ENCODE results near the gene WDR44.
A peak's percentile ranks its signal among the peaks of the same experiment; 100 is the strongest.

WDR44 gene

DNA sequence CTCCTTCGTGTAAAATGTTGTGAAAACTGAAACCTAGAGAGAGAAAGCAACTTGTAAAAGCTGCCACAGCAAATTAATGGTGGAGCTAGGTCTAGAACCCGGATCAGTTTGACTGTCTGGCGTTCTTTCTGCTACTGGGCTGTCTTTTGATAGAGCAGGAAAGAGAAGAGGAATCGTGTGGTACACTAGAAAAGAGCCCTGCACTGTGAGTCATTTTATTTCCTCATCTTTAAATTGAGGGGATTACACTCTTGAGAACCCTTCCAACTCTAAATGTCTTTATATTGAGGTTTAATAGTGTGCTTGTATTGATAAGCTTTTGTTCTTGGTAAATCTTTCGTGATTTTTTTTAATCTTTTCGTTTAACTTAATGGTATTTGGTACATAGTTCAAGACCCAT lies 4.3 kb downstream of the WDR44 start:
- TF ChIP-seq, protein P1, sequence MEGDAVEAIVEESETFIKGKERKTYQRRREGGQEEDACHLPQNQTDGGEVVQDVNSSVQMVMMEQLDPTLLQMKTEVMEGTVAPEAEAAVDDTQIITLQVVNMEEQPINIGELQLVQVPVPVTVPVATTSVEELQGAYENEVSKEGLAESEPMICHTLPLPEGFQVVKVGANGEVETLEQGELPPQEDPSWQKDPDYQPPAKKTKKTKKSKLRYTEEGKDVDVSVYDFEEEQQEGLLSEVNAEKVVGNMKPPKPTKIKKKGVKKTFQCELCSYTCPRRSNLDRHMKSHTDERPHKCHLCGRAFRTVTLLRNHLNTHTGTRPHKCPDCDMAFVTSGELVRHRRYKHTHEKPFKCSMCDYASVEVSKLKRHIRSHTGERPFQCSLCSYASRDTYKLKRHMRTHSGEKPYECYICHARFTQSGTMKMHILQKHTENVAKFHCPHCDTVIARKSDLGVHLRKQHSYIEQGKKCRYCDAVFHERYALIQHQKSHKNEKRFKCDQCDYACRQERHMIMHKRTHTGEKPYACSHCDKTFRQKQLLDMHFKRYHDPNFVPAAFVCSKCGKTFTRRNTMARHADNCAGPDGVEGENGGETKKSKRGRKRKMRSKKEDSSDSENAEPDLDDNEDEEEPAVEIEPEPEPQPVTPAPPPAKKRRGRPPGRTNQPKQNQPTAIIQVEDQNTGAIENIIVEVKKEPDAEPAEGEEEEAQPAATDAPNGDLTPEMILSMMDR (conservative IDR thresholded peaks at IDR 0.05; ENCODE audit: low read length) = no peak
- DNase-seq (ENCODE audit: low read depth) = peak; percentile 24
- H3K4me3 ChIP-seq (ENCODE audit: low read length) = peak overlapping the region; percentile 33

DNA sequence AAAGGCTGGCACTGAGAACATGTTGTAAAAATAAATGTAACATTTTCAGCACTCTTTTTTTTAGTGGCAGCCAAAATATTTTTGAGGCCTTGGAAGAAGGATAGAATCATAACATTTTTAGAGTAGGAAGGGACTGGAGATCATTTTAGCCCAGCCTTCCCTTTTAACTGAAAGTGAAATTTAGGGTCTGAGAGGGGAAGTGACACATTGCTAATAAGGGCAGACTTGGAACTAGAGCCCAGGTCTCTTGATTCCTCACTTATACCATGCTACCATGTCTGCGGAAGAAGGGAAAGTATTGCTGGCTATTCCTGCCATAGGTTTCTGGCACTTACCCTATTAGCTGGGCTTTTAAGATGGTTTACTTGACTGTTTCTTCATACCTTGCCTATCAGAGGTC lies 4.8 kb downstream of the WDR44 start:
- H3K4me3 ChIP-seq (ENCODE audit: low read length) = no peak overlapping the region
- TF ChIP-seq, protein P1 (conservative IDR thresholded peaks at IDR 0.05; ENCODE audit: low read length) = no peak
- no peak for DNase-seq (ENCODE audit: low read depth)

DNA sequence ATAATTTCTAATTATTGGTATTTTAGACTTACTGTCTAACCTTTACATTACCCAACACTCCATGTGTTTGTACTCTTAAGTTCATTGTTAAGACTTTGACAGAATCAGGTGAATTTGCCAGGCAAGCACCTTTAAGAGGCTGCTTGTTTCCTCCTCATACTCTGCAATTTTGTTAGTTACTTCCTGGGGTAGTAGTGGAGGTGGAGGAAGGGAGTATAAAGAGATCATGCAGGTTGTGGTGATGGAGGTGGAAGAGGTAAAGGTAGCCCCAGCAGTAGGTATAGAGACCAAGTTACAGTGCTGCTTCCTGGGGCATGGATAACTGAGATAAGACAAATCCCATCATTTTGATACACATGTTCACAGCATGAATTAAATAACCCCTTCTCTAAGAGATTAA lies 6.7 kb downstream of the WDR44 start:
- TF ChIP-seq, protein P1 (conservative IDR thresholded peaks at IDR 0.05; ENCODE audit: low read length) = no peak
- DNase-seq (ENCODE audit: low read depth) = no peak
- H3K4me3 ChIP-seq (ENCODE audit: low read length) = no peak overlapping the region

DNA sequence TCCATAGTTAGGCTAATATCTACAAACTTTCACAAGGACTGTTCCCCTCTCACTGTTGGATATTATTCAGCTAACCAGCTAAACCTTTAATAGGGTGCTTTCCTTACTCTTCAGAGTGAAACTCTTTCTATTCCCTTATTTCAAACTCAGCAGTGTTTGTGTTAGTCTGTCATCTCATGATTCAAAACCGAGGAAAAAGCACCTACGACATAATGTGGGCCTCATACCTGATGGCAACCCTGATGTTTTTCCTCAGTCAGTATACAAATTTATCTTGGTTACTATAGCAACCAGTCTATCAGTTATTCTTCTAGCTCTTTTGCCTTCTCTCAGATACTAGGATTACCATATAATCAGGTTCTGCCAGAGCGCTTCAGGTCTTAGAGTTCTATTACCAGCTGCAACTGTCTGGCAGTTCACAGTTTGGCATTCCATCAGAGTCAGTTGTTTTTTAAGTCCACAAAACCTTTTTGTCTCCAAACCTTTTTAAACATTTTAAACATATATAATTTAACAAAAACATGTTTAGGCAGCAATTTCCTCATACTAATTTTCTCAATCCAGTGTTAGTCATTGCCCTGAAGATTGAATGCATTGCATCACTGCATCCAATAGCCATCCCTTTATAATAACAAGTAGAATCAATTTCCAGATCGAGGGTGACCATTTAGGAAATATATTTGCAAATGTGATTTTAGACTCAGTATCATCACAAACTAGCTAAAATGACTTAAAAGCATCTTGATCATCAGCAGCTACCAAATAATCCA lies 7.4 kb downstream of the WDR44 start:
- no peak overlapping the region for H3K4me3 ChIP-seq (ENCODE audit: low read length)
- DNase-seq (ENCODE audit: low read depth) = no peak
- TF ChIP-seq, protein P1 (conservative IDR thresholded peaks at IDR 0.05; ENCODE audit: low read length) = no peak

DNA sequence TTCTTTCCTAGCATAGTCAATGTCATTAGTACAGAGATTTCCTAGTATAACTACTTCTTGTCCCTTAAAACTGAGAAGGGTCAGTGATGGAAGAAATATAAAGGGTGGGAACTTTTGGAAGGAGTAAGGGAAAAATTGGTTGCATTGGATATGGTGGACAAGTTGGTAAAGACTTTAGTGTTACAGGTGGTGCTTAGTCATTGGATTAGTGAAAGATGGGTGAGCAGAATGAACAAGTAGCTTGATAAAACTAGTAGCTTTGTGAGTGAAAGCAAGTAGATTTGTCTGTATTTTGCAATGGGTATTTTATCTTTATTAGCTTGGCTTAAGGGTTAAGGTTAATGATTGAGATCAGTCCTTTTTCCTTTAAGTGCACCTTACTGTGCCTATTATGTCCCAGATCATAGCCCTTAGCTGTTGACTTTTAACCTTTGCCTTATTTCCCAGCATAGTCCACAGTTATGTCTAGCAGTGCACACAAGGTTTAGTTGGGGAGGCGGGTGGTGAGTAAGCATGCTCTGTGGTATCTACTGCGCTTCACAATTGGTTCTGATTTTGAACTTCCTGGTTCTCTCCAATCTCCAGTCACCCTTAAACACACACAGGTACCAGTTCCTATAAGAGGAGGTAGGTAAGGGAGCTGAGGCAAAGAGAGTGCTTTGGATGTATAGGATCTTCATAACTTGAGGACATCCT lies 9.5 kb downstream of the WDR44 start:
- TF ChIP-seq, protein P1 (conservative IDR thresholded peaks at IDR 0.05; ENCODE audit: low read length) = no peak
- no peak for DNase-seq (ENCODE audit: low read depth)
- no peak overlapping the region for H3K4me3 ChIP-seq (ENCODE audit: low read length)

DNA sequence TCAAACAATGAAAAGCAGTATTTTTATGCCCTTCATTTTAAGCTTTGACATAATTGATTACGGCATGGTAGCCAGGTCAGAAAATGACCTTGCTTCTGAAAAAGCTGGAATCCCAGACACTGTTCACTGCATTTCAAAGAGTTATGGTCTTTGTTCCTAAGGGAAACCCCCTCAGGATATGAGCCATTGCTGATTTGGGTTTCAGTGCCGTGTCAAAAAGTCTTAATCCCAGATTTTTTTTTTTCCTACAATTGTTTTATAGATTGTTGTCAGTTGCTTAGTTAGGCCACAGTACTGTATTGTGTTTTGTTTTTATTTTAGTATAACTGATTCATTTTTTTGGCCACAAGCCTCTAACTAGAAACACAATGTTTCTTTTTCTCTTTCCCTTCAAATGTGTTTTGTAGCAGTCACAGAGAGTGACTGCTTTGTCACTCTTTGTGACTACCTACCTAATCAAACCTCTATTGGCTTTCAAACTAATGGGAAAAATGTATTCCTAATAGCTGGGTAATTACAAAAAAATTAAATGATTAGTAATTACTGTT lies 10.3 kb downstream of the WDR44 start:
- TF ChIP-seq, protein P1 (conservative IDR thresholded peaks at IDR 0.05; ENCODE audit: low read length) = no peak
- H3K4me3 ChIP-seq (ENCODE audit: low read length) = no peak overlapping the region
- no peak for DNase-seq (ENCODE audit: low read depth)

Data from AG10803 (cell line).